Measurements from ENCODE around the gene AP1S1.

The AP1S1 gene

DNA sequence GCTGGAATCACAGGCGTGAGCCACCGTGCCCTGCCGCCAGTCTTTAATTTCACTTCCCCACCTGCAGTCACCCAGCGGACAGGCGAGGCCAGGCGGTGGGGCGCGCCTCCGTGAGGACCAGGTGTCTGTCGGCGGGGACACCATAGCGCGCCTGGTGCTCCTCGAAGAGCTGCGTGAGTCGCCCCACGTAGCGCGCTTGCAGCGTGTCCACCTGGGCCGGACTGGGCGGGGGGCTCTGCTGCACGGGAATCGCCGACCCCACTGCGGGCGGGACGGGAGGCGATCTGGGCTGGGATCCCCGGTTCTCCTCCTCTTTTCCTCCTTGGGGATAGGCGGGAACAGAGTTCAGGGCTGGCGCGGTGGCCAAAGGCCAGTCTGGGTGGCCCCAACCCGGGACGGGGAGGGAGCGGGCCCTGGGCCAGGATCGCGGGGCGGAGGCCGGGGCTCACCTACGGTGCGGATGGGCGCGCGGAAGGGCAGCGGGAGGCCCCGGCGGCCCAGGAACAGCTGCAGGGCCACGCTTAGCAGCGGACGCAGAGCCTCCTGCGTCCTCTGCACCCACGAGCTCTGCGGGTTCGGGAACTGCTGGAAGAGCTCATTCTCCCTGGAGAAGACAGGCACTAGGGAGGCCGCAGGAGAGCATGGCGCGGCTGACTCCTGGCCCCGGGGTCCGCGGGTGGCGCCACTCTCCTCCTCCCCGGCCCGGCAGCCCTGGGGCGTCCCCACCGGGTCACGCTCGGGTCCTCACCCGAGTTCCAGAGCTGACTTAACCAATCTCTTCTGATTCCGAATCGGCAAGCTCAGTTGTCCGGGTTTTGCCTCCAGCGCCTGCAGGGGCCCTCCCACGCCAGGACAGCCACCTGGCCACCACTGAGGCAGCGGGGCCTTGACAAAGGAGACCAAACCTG lies 47.7 kb downstream of the AP1S1 start:
- peak in 1 of 2 donors; percentile 13 for DNase-seq

GRCh38 chr7:101202603-101202918 lies 48.3 kb downstream of the AP1S1 start:
- no peak for DNase-seq

DNA sequence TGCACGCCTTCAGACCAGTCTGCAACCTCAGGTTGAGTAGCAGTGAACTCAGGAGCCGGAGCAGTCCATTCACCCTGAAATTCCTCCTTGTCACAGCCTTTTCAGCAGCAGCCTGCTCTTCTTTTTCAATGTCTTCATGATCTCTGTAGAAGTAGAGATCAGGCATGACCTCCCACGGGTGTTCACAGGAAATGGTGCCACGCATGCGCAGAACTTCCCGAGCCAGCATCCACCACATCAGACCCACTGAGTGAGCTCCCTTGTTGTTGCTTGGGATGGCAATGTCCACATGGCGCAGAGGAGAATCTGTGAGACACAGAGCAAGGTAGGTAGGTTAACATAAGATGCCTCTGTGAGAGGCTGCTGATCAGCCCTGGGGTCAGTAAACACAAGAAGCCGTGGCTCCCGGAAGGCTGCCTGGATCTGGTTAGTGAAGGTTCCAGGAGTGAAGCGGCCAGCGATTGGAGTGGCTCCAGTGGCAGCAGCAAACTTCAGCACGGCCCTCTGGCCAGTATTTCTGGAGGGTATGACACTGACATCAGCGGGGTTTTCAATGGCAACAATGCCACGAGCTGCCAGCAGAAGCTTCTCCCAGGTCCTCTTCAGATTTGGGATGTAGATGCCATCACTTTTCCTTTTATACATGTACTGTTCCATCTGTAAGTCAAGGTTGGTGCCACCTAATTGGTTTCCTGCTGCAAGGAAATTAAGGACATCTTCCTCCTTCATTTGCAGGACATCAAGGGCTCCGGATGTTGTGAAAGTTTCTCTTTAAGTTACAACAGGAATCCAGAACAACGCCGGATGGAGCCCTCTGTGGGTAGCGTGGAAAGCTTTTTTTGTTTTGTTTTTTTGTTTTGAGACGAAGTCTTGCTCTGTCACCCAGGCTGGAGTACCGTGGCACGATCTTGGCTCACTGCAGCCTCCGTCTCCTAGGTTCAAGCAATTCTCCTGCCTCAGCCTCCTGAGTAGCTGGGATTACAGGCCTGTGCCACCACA lies 49.8 kb downstream of the AP1S1 start:
- peak; percentile 13 to 40 for DNase-seq

DNA sequence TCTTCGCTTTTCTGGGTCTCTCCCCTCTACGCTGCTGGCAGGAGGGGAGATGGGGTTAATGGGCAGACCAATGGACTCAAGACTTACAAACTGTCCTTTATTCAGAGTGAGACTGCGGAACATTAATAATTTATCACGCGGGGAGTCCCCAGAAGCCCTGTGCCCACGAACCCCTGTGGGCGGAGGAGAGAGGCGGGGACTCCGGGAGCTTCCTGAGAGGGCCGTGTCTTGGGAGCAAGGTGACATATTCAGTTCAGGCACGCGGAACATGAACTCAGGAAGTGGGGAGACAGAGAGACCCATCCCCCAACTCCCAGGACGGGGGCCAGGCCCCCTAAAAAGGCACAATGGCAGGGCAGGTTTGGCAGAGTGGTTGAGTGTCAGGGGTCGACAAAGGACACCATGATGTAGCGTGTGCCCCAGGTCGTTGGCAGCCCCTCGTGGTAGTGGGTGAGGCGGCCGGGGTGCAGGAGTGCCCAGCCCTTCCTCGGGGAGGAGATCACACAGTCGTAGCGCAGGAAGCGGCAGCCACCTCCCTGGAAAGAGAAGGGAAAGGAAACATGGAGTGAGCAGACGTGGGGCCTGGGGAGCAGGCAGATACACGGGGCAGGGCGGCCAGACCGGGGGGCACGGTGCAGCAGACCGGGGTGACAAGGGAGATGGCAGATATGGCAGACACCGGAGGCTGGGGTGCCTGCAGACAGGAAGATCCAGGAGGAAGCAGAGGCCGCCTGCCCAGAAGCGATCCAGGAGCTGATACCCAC lies 51.8 kb downstream of the AP1S1 start:
- DNase-seq: no peak

DNA sequence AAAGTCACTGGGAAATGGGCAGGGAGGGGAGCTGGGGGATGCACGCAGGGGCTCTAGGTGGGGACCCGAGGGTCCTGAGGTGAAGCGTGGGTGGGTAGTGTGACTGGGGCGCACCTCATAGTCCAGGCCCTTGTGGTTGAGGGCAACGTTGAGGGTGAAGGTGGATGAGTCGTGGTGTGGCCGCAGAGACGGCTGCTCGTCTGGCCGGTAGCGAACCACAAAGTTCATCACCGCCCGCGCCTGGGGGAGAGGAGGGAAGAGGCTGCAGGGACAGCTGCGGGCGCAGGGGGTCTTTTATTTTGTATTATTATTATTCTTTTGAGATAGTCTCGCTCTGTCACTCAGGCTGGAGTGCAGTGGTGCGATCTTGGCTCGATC lies 52.4 kb downstream of the AP1S1 start:
- no peak for DNase-seq

GRCh38 chr7:101207459-101207858 lies 53.2 kb downstream of the AP1S1 start:
- DNase-seq: no peak

DNA sequence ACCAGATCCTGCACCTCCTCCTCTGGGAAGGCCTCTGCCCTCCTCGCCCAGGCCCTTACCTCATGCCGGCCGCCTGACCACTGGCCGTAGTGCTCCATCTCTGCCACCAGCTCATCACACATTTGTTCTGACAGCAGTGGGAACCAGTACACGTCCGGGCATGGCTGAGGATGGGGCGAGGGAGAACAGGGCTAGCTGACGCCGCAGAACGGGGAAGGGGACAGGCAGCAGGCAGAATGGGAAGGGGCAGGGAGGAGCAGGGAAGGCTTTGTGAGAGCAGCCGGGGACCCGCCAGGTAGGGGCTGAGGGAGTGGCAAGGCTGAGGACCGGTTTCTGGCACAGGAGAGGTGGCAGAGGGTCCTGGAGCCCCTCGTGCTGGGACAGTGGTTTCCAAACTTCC lies 54.5 kb downstream of the AP1S1 start:
- no peak for DNase-seq

DNA sequence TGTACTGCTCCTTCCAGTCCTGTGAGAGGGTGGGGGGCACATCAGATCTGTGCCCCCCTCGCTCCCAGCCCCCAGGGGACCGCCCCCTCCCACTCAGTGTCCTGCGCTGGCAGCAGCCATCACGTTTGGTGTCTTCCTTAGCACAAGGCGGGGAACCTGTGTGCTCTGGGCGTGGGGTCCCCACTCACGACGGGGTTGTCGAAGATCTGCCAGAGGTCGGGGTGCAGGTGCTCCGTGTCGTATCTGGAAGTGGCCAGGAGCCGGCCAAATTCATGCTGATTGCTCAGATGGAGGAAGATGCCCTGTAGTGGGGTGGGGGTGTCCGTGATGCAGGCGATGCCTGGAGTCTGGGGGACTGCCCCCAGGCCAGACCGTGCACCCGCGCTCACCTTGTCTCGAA lies 55.9 kb downstream of the AP1S1 start:
- no peak for DNase-seq
